Ovary (tissue), 3 donors: ENCODE measurements around the gene CDK6.

ENCODE experiments used
- CTCF ChIP-seq, 3 donors: fragments of 450-650 bp in 2 of 3; fragments of 200-600 bp in 1 of 3; IDR thresholded peaks; one replicate each; pipeline versions ENCODE4 v1.5.1 to v1.8.0; 2016 to 2022; ENCODE audit warnings: antibody characterized with exemption in 3 of 3, mild to moderate bottlenecking in 1 of 3
- POLR2A ChIP-seq: fragments of 450-650 bp; IDR thresholded peaks from one replicate; pipeline ENCODE4 v1.6.1; 2017; ENCODE audit warnings: antibody characterized with exemption, mild to moderate bottlenecking, moderate library complexity
- donor health status: DM: no; HTN: no; CAD: no.

GRCh38 chr7:92838934-92839333, 2.6 kb upstream of the CDK6 start:
- no peak for TF ChIP-seq CTCF (IDR thresholded peaks at IDR 0.05)
- no peak for TF ChIP-seq POLR2A
